Measurements from ENCODE around the gene NPIPB2. TPM values are rescaled to one million over a fixed set of nuclear protein-coding genes. Genes with fewer than 3 reads are reported as not detected.
"Not testable (repeated sequence)": the region's sequence is repeated elsewhere in the genome, so short reads cannot be mapped to it uniquely, and the experiment has no call there.

Gene NPIPB2
- polyA plus RNA-seq, 1 donor (not counting 4 experiments of a cell fraction or from before 2014, with no cell fraction given), result 5.5 TPM

- TF ChIP-seq, protein P1, sequence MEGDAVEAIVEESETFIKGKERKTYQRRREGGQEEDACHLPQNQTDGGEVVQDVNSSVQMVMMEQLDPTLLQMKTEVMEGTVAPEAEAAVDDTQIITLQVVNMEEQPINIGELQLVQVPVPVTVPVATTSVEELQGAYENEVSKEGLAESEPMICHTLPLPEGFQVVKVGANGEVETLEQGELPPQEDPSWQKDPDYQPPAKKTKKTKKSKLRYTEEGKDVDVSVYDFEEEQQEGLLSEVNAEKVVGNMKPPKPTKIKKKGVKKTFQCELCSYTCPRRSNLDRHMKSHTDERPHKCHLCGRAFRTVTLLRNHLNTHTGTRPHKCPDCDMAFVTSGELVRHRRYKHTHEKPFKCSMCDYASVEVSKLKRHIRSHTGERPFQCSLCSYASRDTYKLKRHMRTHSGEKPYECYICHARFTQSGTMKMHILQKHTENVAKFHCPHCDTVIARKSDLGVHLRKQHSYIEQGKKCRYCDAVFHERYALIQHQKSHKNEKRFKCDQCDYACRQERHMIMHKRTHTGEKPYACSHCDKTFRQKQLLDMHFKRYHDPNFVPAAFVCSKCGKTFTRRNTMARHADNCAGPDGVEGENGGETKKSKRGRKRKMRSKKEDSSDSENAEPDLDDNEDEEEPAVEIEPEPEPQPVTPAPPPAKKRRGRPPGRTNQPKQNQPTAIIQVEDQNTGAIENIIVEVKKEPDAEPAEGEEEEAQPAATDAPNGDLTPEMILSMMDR (optimal IDR thresholded peaks at IDR 0.05 in 1 of 3, IDR thresholded peaks at IDR 0.05 in 1 of 3, conservative IDR thresholded peaks at IDR 0.05 in 1 of 3; ENCODE audit: extremely low read depth in 1 of 3, insufficient read depth in 2 of 3, low read length in 3 of 3), result no peak
- TF ChIP-seq EZH2 (IDR thresholded peaks at IDR 0.05; ENCODE audit: low read length), result no peak
- Histone ChIP-seq H3K9ac (ENCODE audit: control insufficient read depth, extremely low read depth, insufficient read depth, low read length) (no peak overlapping the region), H3K4me3 (ENCODE audit: control insufficient read depth in 2 of 3, extremely low read depth in 1 of 3, insufficient read depth in 2 of 3, low read depth in 1 of 3, low read length in 3 of 3) (no peak overlapping the region), H3K79me2 (ENCODE audit: control insufficient read depth, insufficient read depth, low read length) (no peaks in the 10 kb centered on the region), H3K9me3 (ENCODE audit: control insufficient read depth, low read depth, low read length) (no peaks in the 10 kb centered on the region), H3K9me1 (ENCODE audit: control insufficient read depth, extremely low read depth, insufficient read depth, low read length) (no peaks in the 10 kb centered on the region), H3K36me3 (ENCODE audit: control insufficient read depth in 2 of 2, extremely low read depth in 1 of 2, insufficient read depth in 2 of 2, low read length in 2 of 2) (no peaks in the 10 kb centered on the region), H3K27me3 (ENCODE audit: control insufficient read depth, extremely low read depth, insufficient read depth, low read length) (no peaks in the 10 kb centered on the region), H4K20me1 (ENCODE audit: control insufficient read depth, extremely low read depth, insufficient read depth, low read length) (no peaks in the 10 kb centered on the region), H3K4me2 (ENCODE audit: control insufficient read depth, extremely low read depth, insufficient read depth, low read depth, low read length) (no peak overlapping the region), H3K27ac (ENCODE audit: control insufficient read depth, insufficient read depth, low read length) (no peak overlapping the region), H3K4me1 (ENCODE audit: control insufficient read depth, extremely low read depth, insufficient read depth, low read length) (no peaks in the 10 kb centered on the region), H2AFZ (ENCODE audit: control insufficient read depth, low read length) (no peak overlapping the region)
- DNase-seq (ENCODE audit: low read depth, low spot score) (no peak), FAIRE-seq (no peak)
- dilution Hi-C loops (cut with MboI; ENCODE audit: extremely low pct_ligation_motif_present, low sequenced_read_pairs), result no loop called here
Measured at GRCh38 chr16:11946433-11946832, 4.6 kb upstream of the NPIPB2 start.

GRCh38 chr16:11927350-11927749 is 14.5 kb downstream of the NPIPB2 start:
- H3K79me2 ChIP-seq (ENCODE audit: control insufficient read depth, insufficient read depth, low read length); H3K9me1 ChIP-seq (ENCODE audit: control insufficient read depth, extremely low read depth, insufficient read depth, low read length); H3K27ac ChIP-seq (ENCODE audit: control insufficient read depth, insufficient read depth, low read length); H3K36me3 ChIP-seq (ENCODE audit: control insufficient read depth in 2 of 2, extremely low read depth in 1 of 2, insufficient read depth in 2 of 2, low read length in 2 of 2); H3K27me3 ChIP-seq (ENCODE audit: control insufficient read depth, extremely low read depth, insufficient read depth, low read length); H3K4me2 ChIP-seq (ENCODE audit: control insufficient read depth, extremely low read depth, insufficient read depth, low read depth, low read length); H4K20me1 ChIP-seq (ENCODE audit: control insufficient read depth, extremely low read depth, insufficient read depth, low read length); H3K4me1 ChIP-seq (ENCODE audit: control insufficient read depth, extremely low read depth, insufficient read depth, low read length); H3K9me3 ChIP-seq (ENCODE audit: control insufficient read depth, low read depth, low read length); DNase-seq (ENCODE audit: low read depth, low spot score); FAIRE-seq; H3K4me3 ChIP-seq (ENCODE audit: control insufficient read depth in 2 of 3, extremely low read depth in 1 of 3, insufficient read depth in 2 of 3, low read depth in 1 of 3, low read length in 3 of 3); dilution Hi-C loops (cut with MboI; ENCODE audit: extremely low pct_ligation_motif_present, low sequenced_read_pairs); H2AFZ ChIP-seq (ENCODE audit: control insufficient read depth, low read length); H3K9ac ChIP-seq (ENCODE audit: control insufficient read depth, extremely low read depth, insufficient read depth, low read length): not testable (repeated sequence)

DNA sequence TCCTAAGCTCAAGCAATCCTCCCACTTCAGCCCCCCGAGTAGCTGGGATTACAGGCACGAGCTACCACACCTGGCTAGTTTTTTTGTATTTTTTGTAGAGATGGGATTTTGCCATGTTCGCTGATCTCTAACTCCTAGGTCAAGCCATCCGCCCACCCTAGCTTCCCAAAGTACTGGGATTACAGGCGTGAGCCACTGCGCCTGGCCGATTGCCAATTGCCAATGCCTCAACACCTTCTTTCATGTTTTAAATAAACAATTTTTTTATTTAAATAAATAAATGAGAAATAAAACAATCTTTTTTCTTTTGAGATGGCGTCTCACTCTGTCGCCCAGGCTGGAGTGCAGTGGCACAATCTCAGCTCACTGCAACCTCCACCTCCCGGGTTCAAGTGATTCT is 17.8 kb downstream of the NPIPB2 start:
- H3K27ac ChIP-seq (ENCODE audit: control insufficient read depth, insufficient read depth, low read length); H3K4me2 ChIP-seq (ENCODE audit: control insufficient read depth, extremely low read depth, insufficient read depth, low read depth, low read length); dilution Hi-C loops (cut with MboI; ENCODE audit: extremely low pct_ligation_motif_present, low sequenced_read_pairs); H3K36me3 ChIP-seq (ENCODE audit: control insufficient read depth in 2 of 2, extremely low read depth in 1 of 2, insufficient read depth in 2 of 2, low read length in 2 of 2); H3K9ac ChIP-seq (ENCODE audit: control insufficient read depth, extremely low read depth, insufficient read depth, low read length); FAIRE-seq; H3K4me1 ChIP-seq (ENCODE audit: control insufficient read depth, extremely low read depth, insufficient read depth, low read length); H3K27me3 ChIP-seq (ENCODE audit: control insufficient read depth, extremely low read depth, insufficient read depth, low read length); H3K4me3 ChIP-seq (ENCODE audit: control insufficient read depth in 2 of 3, extremely low read depth in 1 of 3, insufficient read depth in 2 of 3, low read depth in 1 of 3, low read length in 3 of 3); H3K79me2 ChIP-seq (ENCODE audit: control insufficient read depth, insufficient read depth, low read length); H2AFZ ChIP-seq (ENCODE audit: control insufficient read depth, low read length); H3K9me3 ChIP-seq (ENCODE audit: control insufficient read depth, low read depth, low read length); DNase-seq (ENCODE audit: low read depth, low spot score); H4K20me1 ChIP-seq (ENCODE audit: control insufficient read depth, extremely low read depth, insufficient read depth, low read length); H3K9me1 ChIP-seq (ENCODE audit: control insufficient read depth, extremely low read depth, insufficient read depth, low read length): not testable (repeated sequence)
